Measurements from ENCODE around the gene USP7.
A peak's percentile ranks its signal among the peaks of the same experiment; 100 is the strongest.

USP7 gene

DNA sequence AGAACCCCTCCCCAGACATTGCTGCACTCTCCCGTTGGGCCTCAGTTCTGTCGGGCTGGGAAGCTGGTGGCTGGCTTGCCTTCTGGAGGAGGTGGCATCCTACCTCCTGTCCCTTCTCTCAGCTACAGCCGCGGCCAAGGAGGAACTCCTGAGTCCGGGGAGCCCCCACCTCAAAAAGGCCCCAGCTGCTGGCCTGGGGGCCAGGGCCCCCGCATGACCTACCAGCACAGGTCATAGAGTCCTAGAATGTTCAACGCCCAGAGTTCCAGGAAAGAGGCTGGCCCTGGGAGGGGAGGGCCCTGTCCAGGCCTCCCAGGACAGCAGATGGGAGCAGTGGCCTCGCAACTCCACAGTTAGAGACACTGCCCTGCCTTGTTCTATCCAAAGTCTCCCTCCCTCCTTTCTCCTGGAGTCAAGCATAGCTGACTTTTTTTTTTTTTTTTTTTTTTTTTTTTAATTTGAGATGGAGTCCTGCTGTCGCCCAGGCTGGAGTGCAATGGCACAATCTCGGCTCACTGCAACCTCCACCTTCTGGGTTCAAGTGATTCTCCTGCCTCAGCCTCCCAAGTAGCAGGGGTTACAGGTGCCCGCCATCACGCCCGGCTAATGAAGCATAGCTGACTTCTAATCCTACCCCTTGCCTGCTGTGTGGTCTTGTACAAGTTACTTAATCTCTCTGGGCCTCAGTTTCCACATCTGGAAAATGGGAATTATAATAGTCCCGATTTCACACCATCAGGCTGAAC, 102.0 kb downstream of the USP7 start:
- no peak for DNase-seq (ENCODE audit: low spot score)

DNA sequence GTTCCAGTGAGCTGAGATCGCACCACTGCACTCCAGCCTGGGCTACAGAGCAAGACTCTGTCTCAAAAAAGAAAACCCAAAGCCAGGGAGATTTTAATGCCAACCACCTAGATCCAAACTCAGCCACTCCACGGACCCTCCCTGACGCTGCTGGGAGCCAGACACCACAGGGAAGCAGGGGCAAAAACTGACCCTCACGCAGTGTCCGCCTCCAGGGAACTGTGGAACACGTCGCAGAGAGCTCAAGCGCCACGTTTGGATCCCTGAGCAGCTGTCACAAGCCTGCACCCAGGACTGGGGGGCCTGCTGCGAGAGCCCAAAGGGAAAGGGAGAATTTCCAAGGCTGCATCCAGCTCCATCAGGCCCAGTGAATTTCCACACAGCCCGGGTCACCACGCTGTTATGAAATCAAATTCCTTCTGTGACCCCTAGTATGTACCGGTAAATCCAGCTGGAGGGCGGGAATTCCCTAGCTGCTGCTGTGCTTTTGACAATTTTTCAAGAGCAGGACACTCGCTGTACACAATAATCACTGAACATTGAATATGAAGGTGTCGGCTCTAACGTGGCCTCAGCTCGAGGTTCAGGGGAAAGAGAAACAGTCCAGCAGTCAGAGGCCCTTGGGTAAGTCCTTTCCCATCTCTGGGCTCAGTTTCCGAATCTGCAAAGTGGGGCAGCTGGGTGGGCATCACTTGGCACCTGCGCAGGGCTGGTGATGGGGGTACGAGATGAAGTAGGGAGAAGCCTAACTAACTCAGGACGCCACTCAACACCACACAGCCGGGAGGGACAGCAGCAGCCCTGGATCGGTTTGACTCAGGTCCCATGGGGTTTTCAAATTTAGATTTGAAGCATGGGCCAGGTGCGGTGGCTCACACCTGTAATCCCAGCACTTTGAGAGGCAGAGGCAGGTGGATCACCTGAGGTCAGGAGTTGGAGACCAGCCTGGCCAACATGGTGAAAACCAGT, 103.5 kb downstream of the USP7 start:
- no peak for DNase-seq (ENCODE audit: low spot score)

DNA sequence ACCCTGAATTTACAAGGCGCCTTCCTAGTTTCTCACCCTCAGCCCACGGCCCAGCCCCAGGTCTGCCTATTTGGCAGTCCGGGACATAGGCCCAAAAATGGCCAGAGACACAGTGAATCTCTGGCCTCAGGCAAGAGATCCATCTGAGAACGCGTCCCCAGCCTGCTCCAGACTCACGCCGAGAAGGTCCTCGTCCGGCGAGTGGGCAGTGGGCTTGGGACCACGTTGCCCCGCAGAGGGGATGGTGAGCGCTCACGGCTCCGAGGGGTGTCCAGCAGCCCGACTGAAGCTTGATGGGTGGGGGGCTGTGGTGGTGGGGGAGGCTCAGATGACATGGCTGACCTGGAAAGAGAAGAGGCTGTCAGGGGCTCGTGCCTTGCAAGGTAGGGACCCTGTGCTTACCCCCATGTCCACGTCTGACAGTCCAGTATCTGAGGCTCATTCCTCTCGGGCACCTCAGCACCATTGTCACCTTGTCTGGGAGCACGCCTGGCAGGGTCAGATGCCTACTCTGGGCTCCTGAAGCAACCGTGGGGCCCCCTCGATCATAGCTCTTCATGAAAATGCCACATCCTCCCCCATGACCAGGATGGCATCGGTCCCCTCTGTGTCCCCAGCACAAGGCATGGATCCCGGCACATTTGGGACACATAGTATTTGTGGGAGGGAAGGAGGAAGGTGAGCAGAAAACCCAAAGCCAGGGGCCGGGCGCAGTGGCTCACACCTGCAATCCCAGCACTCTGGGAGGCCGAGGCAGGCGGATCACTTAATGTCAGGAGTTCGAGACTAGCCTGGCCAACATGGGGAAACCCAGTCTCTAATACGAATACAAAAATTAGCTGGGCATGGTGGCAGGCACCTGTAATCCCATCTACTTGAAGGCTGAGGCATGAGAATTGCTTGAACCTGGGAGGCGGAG, 104.5 kb downstream of the USP7 start:
- DNase-seq (ENCODE audit: low spot score) = no peak

DNA sequence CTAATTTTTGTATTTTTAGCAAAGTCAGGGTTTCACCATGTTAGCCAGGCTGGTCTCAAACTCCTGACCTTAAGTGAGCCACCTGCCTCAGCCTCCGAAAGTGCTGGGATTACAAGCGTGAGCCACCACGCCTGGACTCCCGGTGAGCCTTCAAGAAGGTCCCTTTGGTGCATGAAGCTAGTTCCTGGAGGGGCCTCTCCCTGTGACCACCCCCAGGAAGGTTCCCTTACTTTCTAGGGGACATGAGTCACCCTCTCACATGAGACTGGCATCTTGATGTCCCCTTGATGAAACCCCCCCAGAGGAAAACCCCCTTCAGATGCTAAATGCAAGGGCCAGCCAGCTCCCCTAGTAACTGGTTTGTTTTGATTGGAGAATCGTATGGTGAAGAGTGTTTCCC, 107.7 kb downstream of the USP7 start:
- DNase-seq (ENCODE audit: low spot score) = no peak

DNA sequence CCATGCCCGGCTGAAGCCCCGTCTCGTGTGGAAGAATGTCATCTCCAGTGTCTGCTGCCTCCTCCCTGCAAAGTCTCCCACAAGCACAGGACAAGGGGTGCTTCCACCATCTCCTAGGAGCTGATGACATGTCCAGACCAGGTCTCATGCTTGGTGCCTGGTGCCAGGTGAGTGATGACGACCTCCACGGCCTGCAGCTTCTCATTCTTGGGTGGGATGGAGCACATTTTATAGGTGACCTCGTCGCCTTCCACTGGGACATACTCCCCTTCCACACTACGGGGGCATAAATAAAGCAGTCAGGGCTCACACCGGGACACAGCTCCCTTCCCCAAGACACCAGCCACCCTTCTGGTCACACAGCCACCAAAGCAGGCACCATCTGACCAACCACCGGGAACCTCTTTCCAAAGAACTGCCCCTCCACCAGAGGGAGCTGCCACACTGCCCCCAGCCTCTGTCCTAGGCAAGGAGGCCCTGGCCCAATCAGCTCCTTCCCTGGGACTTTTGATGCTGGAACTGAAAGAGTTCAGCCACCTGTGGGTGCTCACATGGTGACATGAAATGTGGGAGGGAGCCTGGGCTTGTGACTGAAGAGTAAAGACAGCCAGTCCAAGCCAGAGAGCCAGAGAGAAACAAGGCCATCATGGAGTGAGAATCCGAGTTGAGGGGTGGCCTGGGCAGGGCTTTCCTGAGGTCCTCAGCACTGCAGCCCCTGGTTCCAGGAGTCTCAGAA, 108.5 kb downstream of the USP7 start:
- DNase-seq (ENCODE audit: low spot score) = no peak

DNA sequence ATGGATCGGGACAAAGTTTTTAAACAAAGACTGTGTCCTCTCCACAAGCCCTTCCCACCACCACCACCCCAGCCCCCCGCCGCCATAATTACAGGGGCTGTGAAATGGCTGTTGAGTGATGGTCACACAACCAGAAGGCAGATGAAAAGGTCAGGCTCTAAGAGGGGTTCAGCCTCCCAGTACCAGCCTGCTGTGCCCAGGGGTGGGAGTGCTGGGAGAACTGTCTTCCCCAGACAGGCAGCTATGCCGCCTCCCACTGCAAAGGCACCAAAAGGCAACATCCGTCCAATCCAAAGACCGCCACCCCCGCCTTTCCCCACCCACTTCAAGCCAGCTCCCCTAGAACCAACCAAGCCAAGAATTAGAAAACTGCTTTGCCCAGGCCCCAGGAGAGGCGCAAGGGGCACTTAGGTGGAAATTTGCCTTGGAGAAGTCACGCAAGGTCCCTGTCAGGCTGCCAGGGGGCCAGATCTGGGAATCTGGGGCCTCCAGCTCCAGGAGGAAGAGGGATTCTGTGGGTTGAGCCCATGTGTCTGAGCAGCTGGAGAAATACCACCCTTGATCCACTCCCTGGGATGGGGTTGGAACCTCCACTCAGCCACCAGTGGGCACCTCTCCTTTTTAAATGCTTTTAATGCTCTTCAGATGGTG, 109.3 kb downstream of the USP7 start:
- DNase-seq (ENCODE audit: low spot score) = no peak

DNA sequence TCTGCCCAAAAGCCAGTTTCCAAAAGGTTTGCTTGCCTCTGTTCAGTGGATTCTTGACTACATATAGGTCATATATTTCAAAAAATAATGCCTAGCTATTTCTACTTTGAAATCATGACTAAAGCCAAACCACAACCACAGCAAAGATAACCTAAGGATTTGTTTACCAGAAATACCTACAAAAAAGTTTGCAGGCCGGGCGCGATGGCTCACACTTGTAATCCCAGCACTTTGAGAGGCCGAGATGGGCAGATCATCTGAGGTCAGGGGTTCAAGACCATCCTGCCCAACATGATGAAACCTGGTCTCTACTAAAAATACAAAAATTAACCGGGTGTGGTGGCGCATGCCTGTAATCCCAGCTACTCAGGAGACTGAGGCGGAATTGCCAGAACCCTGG, 110.1 kb downstream of the USP7 start:
- no peak for DNase-seq (ENCODE audit: low spot score)

DNA sequence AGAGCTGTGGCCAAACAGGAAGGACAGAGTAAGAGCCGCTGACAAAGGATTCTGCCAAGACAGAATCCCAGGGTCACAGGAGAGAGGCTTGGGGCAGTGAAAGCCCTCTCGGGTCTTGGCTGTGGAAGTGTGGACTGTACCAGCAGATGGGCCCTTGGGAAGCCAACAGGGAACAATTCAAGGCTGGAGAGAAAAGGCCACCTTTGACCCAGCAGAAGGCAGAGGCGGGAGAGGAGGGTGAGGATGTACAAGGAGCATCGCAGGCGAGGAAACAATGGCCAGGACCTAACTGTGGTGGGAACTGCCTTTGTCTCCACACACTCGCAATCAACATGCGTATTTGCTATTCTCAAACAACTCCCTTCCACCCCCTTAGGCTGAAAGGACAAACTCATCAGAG, 110.6 kb downstream of the USP7 start:
- DNase-seq (ENCODE audit: low spot score) = no peak

DNA sequence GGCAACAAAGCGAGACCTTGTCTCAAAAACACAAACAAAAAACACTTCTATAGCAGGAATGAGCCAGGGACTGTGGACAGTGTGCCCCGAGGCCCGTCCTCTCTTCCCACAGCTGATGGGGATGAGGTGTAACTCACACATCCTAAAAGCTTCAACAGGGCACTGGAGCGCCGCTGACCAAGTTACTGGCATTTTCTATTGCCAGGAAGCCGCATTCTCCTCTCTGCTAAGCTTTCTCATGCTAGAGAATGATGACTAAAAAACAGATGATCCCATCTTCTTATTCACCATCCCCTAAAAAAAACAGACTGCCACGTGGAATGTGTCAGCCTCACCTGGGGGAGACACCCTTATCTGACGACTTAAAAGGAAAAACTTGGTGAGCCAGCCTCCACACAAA, 111.2 kb downstream of the USP7 start:
- DNase-seq (ENCODE audit: low spot score) = peak; percentile 27

DNA sequence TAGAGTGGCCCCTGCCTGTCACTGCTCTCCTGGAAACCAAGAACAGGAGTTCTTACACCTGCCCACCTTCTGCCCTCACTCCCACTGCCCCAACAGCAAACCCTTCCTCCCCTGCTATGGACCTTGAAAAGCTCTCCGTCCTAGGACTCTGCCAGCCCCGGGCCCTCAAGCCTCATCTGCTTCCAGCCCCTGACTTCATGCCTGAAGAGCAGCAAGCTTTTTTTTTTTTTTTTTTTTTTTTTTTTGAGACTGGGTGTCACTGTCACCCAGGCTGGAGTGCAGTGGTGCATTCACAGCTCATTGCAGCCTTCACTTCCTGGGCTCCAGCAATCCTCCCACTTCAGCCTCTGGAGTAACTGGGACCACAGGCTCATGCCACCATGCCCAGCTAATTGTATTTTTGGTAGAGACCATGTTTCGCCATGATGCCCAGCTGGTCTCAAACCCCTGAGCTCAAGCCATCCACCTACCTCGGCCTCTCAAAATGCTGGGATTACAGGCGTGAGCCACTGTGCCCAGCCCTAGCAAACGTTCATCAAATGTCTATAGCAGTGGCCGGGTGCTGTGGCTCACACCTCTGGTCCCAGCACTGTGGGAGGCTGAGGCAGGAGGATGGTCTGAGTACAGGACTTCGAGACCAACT, 111.8 kb downstream of the USP7 start:
- DNase-seq (ENCODE audit: low spot score) = no peak

DNA sequence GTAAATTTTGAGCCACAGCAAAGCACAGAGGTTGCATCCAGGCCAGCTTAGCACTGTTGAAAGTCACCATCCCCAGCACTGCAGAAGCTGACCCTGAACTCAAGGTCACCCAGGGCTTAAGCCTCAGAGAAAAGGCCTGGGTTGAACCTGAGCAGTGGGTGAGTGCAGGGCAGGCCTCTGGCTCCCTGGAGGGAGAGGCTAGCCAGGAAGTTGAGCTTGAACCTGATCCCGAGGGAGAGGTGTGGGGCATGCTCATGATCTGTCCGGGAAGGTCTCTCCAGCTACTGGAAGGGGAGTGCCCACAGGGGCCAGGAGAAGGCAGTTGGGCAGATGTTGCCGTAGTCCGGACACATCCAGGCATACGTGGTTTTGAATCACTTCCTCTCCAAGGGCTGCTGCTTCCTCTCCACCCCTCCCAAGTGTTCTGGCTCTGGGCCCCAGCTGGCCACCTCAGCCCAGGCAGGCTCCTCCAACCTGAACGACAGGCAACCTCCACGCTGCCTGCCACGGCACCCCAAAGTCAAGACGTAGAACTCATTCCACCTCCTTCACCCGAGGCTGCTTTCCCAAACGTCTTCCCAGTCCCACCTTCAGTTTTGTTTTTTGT, 113.3 kb downstream of the USP7 start:
- peak; percentile 80 for DNase-seq (ENCODE audit: low spot score)

DNA sequence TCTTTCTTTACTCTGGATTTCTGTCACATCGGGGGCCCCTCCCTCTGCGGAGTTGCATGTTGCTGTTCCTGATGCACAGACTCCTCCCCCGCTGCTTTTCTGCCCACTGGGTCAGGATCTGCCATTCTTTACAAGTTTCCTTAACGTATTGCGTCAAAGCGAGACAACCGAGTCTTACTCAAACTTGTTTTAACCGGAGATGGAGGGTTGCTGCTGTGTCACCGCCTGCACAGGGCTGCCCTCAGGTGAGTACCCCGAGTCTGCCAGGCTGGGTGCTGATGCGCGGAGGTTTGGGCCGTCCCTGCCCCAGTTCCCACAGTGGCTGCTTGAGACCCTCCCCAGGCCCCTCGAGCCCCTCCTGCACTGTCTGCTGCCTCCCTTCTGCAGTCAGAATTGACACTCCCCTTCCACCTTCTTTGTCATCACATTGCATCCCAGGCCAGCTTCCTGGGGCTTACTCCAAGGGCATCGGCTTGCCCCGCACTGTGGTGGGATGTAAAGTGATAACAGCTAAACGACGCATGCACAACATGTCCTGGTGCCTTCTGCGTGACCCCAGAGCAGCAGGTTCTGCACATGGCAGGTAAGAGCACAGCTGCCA, 114.2 kb downstream of the USP7 start:
- no peak for DNase-seq (ENCODE audit: low spot score)

DNA sequence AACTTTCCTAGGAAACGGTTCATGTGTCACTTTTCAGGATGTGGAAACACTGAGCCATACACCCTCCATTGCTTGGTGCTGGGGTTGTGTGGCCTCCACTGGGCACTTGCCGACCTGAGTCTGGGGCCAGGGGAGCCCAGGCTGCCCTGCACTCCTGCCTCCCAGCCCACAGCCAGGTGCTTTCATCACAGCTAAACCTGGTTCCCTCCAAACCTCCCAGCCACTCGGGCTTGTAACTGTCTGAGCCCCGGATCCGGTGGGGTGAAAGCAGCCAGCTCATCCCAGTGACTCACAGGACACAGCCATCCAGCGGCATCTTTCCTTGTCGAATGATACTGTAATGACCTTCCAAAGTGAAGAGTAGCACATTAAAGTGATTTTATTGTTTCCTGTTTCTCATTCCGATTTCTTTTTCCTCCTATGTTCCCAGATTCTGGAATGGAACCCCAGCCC, 114.7 kb downstream of the USP7 start:
- DNase-seq (ENCODE audit: low spot score) = peak; percentile 84

DNA sequence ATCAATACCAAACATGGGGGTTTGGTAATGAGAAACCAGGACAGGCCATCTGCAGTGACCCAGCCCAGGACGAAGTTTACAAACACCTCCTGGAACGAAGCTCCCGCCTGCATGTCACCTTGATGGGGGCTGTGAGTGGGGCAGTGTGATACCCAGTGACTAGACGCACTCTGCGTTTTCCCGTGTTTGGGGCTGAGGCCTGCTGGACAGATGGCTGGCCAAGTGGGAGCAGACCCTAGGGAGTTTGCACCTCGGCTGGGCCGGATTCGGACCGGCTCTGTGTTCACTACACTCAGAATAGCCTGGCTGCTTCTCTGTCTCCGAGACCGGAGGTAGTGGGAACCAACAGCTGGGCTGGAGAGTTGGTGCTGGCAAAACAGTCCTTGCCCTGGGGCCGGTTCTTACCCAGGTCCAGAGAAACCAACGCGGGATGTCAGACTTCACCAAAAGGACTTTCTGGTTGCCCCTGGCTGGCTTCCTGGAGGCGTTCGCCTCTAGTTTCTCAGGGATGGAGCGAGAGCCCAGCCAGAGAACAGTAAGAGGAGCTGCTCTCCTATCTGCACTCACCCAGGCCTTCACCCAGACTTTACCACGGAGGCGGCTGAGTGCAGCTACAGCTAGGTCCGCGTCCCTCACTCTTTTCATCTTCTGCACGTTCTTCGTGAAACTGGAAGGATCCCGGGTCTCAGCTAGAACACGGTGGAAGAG, 115.3 kb downstream of the USP7 start:
- DNase-seq (ENCODE audit: low spot score) = no peak

DNA sequence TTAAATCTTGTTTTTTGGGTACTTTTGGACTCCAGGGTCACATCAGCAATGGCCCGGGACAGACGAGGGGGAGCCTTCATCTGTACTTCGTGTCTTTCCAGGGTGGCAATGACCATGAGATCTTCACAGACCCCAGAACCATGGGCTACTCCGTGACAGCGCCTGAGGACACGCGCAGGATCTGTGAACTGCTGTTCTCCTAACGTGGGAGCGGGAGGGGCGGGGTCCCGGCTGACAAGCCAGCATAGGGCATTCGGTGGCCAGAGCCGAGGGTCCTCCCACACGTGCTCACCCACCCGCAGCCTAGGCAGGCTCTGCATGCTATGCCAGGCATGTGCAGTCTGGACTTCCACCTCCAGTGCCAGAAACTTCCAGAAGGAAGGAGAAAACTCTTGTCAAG, 116.1 kb downstream of the USP7 start:
- no peak for DNase-seq (ENCODE audit: low spot score)

DNA sequence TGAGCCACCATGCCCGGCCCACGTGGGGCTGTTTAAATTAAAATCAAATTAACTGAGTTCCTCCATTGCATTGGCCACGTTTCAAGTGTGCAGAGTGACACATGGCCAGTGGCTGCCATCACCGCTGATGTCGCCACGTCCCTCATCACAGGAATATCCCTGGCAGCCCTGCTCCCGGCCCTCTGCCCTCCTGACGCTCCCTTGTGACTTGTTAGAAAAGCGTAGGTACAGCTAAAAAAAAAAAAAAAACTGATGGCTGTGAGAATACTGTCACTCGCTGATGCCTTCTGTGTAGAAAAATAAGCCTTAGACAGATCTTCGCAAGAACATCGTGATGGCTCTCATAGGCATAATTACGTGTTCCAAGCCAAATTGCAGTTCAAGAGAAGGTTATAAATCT, 116.6 kb downstream of the USP7 start:
- DNase-seq (ENCODE audit: low spot score) = no peak

DNA sequence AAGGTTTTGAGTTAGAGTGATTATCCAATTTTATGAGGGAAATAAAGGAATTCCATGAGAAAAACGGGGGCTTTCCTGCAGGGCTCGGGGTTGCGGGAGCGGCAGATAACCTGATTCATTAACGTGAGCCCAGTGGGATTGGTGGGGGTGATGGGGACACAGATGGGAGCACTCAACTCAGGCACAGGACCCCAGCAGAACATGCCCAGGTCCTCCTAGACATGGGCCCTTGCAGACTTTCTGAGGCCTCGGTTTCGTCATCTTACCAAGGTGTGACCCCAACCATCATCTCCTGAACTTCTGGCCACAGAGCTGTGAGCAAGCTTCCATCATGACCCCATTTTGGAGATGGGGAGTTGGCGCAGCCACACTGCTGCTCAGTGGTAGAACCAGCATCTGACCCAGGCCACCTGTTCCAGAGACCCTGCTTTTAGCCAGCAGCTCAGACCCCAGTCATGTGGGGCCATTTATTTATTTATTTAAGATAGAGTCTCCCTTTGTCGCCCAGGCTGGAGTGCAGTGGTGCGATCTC, 117.2 kb downstream of the USP7 start:
- DNase-seq (ENCODE audit: low spot score) = no peak

DNA sequence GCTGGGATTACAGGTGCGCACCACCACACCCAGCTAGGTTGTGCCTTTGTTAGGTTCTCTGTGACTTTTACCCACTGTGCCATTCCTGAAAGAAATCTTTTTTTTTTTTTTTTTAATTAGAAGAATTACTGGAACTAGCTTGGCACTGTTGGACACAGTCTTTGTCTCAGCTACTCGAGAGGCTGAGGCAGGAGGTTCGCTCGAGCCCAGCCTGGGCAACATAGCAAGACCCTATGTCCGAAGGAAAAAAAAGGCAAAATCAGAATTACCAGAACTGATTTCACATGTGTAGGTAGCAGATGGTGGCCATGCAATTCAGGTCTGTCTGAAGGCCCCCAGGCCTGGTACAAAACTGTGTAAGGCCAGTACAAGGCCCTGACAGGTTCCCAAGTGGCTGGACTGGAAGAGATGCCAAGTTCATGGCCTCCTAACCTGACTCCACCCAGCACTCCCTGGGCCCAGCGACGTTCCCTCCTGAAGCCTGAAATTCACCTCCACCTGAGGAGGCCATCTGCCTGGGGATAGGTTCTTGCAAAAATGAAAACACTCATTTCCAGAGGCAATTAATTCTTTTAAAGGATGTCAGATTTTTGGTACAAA, 117.9 kb downstream of the USP7 start:
- DNase-seq (ENCODE audit: low spot score) = no peak
